OCI-LY7 (cell line): ENCODE data around the gene TMEM183A.

Experiments
- CTCF ChIP-seq: fragments of 200-600 bp; sonication (generic); conservative IDR thresholded peaks from 2 replicates; pipeline ENCODE4 v1.5.1; 2014; ENCODE audit warnings: mild to moderate bottlenecking, antibody characterized with exemption, low read length, moderate library complexity, mixed read lengths
- EZH2phosphoT487 ChIP-seq: fragments of 200-600 bp; sonication (generic); IDR thresholded peaks from 2 replicates; pipeline ENCODE4 v1.6.1; 2018; ENCODE audit warnings: low read depth, borderline replicate concordance, mild to moderate bottlenecking, mixed run types, antibody characterized with exemption, low read length, moderate library complexity, mixed read lengths

DNA sequence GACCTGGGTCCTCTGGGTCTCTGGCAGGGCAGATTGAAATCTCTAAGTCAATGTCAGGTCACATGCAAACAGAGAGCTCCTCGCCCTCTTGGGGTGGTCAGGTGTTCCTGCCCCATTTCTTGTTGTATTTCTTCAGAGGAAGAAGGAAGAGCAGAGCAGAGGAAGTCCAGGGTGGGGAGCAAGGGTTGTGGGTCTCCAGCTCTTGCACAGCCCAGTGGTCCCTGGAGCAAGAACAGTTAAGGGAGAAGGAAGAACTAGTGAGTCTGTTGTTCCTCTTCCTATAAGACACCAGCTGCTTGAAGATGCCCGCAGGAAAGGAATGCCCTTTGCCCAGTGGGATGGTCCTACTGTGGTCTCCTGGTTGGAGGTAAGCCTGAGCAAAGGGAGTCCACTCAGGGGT lies 52.3 kb downstream of the TMEM183A start:
- TF ChIP-seq CTCF (no peak), EZH2phosphoT487 (no peak)
